GM23338 (cell line): ENCODE measurements around the gene HMGN3. TPM values are rescaled to one million over a fixed set of nuclear protein-coding genes. Genes with fewer than 3 reads are reported as not detected.

Experiments
- ATAC-seq: fragments of 200-7000 bp; cut with Tn5 transposase; 3 replicates; pipeline ENCODE4 v1.9.1; 2020
- DNase-seq: peaks from one replicate; pipeline ENCODE4 v3.0.0-alpha.2; 2015; ENCODE audit warnings: low spot score
- H2AFZ ChIP-seq: fragments of 200-600 bp; sonication (generic); 2 replicates; pipeline ENCODE4 v1.8.0; 2016; ENCODE audit warnings: antibody characterized with exemption, mild to moderate bottlenecking, moderate library complexity
- H3F3A ChIP-seq: fragments of 200-600 bp; sonication (generic); replicated peaks from 2 replicates; pipeline ENCODE4 v1.8.0; 2017; ENCODE audit warnings: antibody characterized with exemption, mixed run types, low read depth
- H3K27ac ChIP-seq: fragments of 200-600 bp; sonication (generic); 2 replicates; pipeline ENCODE4 v1.6.1; 2016; ENCODE audit warnings: low read depth
- H3K27me3 ChIP-seq: fragments of 200-600 bp; sonication (generic); 2 replicates; pipeline ENCODE4 v1.8.0; 2016; ENCODE audit warnings: mild to moderate bottlenecking, mixed run types, moderate library complexity; ENCODE audit not compliant: insufficient read depth
- H3K36me3 ChIP-seq: fragments of 200-600 bp; sonication (generic); 2 replicates; pipeline ENCODE4 v1.8.0; 2016; ENCODE audit warnings: mild to moderate bottlenecking; ENCODE audit not compliant: insufficient read depth
- H3K4me1 ChIP-seq: fragments of 200-600 bp; sonication (generic); 2 replicates; pipeline ENCODE4 v1.8.0; 2016; ENCODE audit warnings: mild to moderate bottlenecking, moderate library complexity; ENCODE audit not compliant: insufficient read depth
- H3K4me2 ChIP-seq: fragments of 200-600 bp; sonication (generic); 2 replicates; pipeline ENCODE4 v1.7.1; 2017; ENCODE audit warnings: mixed run types
- H3K4me3 ChIP-seq: fragments of 200-600 bp; sonication (generic); 2 replicates; pipeline ENCODE4 v1.6.1; 2016; ENCODE audit warnings: mixed run types
- H3K79me2 ChIP-seq: fragments of 200-600 bp; sonication (generic); replicated peaks from 2 replicates; pipeline ENCODE4 v1.8.0; 2017; ENCODE audit warnings: mild to moderate bottlenecking; ENCODE audit not compliant: insufficient read depth
- H3K9me2 ChIP-seq: fragments of 200-600 bp; sonication (generic); 2 replicates; pipeline ENCODE4 v1.8.0; 2017; ENCODE audit not compliant: insufficient read depth
- H4K20me1 ChIP-seq: fragments of 200-600 bp; sonication (generic); replicated peaks from 2 replicates; pipeline ENCODE4 v1.8.0; 2017; ENCODE audit warnings: mild to moderate bottlenecking; ENCODE audit not compliant: insufficient read depth
- H3K27ac Mint-ChIP-seq: 2 replicates; pipeline ENCODE4 v1.8.0; 2020; ENCODE audit warnings: inconsistent platforms, mild to moderate bottlenecking, moderate library complexity, mixed read lengths
- H3K27me3 Mint-ChIP-seq: 3 replicates; pipeline ENCODE4 v1.8.0; 2022; ENCODE audit warnings: low read depth, mild to moderate bottlenecking, moderate library complexity, mixed read lengths, inconsistent platforms; ENCODE audit not compliant: insufficient read depth, poor library complexity
- H3K36me3 Mint-ChIP-seq: 3 replicates; pipeline ENCODE4 v1.8.0; 2021; ENCODE audit warnings: low read depth, mild to moderate bottlenecking, inconsistent platforms, moderate library complexity, mixed read lengths
- H3K4me1 Mint-ChIP-seq: 3 replicates; pipeline ENCODE4 v1.8.0; 2020; ENCODE audit warnings: mild to moderate bottlenecking, inconsistent platforms, mixed read lengths
- H3K4me3 Mint-ChIP-seq: 3 replicates; pipeline ENCODE4 v1.8.0; 2021; ENCODE audit warnings: moderate library complexity, mild to moderate bottlenecking, inconsistent platforms, mixed read lengths
- H3K9me3 Mint-ChIP-seq: 3 replicates; pipeline ENCODE4 v1.8.0; 2020; ENCODE audit warnings: moderate library complexity, mild to moderate bottlenecking, inconsistent platforms, mixed read lengths
- EZH2 ChIP-seq: fragments of 200-600 bp; sonication (generic); IDR thresholded peaks from one replicate; pipeline ENCODE4 v1.8.0; 2017; ENCODE audit warnings: antibody characterized with exemption, mild to moderate bottlenecking, low read depth; ENCODE audit not compliant: unreplicated experiment
- EZH2phosphoT487 ChIP-seq: fragments of 200-600 bp; sonication (generic); IDR thresholded peaks from one replicate; pipeline ENCODE4 v1.8.1; 2018; ENCODE audit warnings: antibody characterized with exemption; ENCODE audit not compliant: unreplicated experiment
- JUNB ChIP-seq: IDR thresholded peaks from one replicate; pipeline ENCODE4 v1.6.1; 2016; ENCODE audit warnings: antibody characterized with exemption; ENCODE audit not compliant: unreplicated experiment
- POLR2AphosphoS5 ChIP-seq: IDR thresholded peaks from 2 replicates; pipeline ENCODE4 v1.6.1; 2016; ENCODE audit warnings: antibody characterized with exemption, low read depth
- ZNF114 ChIP-seq: fragments of 250-450 bp; sonication (Bioruptor Pico); IDR thresholded peaks from 2 replicates; pipeline ENCODE4 v1.5.0; 2020; ENCODE audit warnings: mild to moderate bottlenecking, moderate library complexity
- ZNF331 ChIP-seq: fragments of 250-450 bp; sonication (Bioruptor Pico); IDR thresholded peaks from 2 replicates; pipeline ENCODE4 v1.5.0; 2020; ENCODE audit warnings: low read depth, mild to moderate bottlenecking, moderate library complexity
- polyA plus RNA-seq: library from polyadenylated mRNA; unstranded; fragments of >200 nt; fragmentation: Nextera tagmentation; extraction: Ambion mirVana; gene quantifications from 2 replicates; pipeline ENCODE4 v1.2.1, GENCODE V29; 2016
- total RNA-seq: library from RNA; depleted of rRNA; stranded (reverse); fragments of >200 nt; shearing (Covaris generic); gene quantifications from 2 replicates; pipeline ENCODE4 v1.2.3, GENCODE V29; 2014
- TF ChIP-seq, protein P1 (sequence below): fragments of 250-450 bp; sonication (Bioruptor Pico); IDR thresholded peaks from 2 replicates; pipeline ENCODE4 v1.5.0; 2020; ENCODE audit warnings: mild to moderate bottlenecking, moderate library complexity
- TF ChIP-seq, protein P2 (sequence below), 2 experiments: fragments of 200-600 bp in 1 of 2; sonication (generic) in 1 of 2; conservative IDR thresholded peaks; 2 replicates each; pipeline versions ENCODE4 v1.5.1 to v1.6.1; 2016 to 2017; ENCODE audit warnings: antibody characterized with exemption in 2 of 2, low read depth in 2 of 2, mild to moderate bottlenecking in 2 of 2, moderate library complexity in 1 of 2

The HMGN3 gene
- total and polyA plus RNA-seq, 2 experiments from 2014 or later = 166 to 956 TPM

- TF ChIP-seq, protein P1, sequence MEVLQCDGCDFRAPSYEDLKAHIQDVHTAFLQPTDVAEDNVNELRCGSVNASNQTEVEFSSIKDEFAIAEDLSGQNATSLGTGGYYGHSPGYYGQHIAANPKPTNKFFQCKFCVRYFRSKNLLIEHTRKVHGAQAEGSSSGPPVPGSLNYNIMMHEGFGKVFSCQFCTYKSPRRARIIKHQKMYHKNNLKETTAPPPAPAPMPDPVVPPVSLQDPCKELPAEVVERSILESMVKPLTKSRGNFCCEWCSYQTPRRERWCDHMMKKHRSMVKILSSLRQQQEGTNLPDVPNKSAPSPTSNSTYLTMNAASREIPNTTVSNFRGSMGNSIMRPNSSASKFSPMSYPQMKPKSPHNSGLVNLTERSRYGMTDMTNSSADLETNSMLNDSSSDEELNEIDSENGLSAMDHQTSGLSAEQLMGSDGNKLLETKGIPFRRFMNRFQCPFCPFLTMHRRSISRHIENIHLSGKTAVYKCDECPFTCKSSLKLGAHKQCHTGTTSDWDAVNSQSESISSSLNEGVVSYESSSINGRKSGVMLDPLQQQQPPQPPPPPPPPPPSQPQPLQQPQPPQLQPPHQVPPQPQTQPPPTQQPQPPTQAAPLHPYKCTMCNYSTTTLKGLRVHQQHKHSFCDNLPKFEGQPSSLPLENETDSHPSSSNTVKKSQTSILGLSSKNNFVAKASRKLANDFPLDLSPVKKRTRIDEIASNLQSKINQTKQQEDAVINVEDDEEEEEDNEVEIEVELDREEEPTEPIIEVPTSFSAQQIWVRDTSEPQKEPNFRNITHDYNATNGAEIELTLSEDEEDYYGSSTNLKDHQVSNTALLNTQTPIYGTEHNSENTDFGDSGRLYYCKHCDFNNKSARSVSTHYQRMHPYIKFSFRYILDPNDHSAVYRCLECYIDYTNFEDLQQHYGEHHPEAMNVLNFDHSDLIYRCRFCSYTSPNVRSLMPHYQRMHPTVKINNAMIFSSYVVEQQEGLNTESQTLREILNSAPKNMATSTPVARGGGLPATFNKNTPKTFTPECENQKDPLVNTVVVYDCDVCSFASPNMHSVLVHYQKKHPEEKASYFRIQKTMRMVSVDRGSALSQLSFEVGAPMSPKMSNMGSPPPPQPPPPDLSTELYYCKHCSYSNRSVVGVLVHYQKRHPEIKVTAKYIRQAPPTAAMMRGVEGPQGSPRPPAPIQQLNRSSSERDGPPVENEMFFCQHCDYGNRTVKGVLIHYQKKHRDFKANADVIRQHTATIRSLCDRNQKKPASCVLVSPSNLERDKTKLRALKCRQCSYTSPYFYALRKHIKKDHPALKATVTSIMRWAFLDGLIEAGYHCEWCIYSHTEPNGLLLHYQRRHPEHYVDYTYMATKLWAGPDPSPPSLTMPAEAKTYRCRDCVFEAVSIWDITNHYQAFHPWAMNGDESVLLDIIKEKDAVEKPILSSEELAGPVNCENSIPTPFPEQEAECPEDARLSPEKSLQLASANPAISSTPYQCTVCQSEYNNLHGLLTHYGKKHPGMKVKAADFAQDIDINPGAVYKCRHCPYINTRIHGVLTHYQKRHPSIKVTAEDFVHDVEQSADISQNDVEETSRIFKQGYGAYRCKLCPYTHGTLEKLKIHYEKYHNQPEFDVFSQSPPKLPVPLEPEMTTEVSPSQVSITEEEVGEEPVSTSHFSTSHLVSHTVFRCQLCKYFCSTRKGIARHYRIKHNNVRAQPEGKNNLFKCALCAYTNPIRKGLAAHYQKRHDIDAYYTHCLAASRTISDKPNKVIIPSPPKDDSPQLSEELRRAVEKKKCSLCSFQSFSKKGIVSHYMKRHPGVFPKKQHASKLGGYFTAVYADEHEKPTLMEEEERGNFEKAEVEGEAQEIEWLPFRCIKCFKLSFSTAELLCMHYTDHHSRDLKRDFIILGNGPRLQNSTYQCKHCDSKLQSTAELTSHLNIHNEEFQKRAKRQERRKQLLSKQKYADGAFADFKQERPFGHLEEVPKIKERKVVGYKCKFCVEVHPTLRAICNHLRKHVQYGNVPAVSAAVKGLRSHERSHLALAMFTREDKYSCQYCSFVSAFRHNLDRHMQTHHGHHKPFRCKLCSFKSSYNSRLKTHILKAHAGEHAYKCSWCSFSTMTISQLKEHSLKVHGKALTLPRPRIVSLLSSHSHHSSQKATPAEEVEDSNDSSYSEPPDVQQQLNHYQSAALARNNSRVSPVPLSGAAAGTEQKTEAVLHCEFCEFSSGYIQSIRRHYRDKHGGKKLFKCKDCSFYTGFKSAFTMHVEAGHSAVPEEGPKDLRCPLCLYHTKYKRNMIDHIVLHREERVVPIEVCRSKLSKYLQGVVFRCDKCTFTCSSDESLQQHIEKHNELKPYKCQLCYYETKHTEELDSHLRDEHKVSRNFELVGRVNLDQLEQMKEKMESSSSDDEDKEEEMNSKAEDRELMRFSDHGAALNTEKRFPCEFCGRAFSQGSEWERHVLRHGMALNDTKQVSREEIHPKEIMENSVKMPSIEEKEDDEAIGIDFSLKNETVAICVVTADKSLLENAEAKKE (CRISPR knock-in tag) = no peak
Measured at GRCh38 chr6:79261666-79262065, 27.2 kb upstream of the HMGN3 start (continued).

GRCh38 chr6:79260772-79261171 lies 26.3 kb upstream of the HMGN3 start:
- no peak for ATAC-seq
- H2AFZ ChIP-seq = no peak overlapping the region
- no peaks in the 10 kb centered on the region for H3K79me2 ChIP-seq
- peaks cover 22% of the 10 kb centered on the region; the same call in 1 of the 3 replicates for H3K36me3 Mint-ChIP-seq
- DNase-seq = no peak
- no peaks in the 10 kb centered on the region for H4K20me1 ChIP-seq
- H3K27ac Mint-ChIP-seq = no peak overlapping the region
- H3K4me3 Mint-ChIP-seq = no peak overlapping the region
- no peak for TF ChIP-seq ZNF331
- no peak for TF ChIP-seq EZH2
- no peak for TF ChIP-seq JUNB
- TF ChIP-seq, protein P2, sequence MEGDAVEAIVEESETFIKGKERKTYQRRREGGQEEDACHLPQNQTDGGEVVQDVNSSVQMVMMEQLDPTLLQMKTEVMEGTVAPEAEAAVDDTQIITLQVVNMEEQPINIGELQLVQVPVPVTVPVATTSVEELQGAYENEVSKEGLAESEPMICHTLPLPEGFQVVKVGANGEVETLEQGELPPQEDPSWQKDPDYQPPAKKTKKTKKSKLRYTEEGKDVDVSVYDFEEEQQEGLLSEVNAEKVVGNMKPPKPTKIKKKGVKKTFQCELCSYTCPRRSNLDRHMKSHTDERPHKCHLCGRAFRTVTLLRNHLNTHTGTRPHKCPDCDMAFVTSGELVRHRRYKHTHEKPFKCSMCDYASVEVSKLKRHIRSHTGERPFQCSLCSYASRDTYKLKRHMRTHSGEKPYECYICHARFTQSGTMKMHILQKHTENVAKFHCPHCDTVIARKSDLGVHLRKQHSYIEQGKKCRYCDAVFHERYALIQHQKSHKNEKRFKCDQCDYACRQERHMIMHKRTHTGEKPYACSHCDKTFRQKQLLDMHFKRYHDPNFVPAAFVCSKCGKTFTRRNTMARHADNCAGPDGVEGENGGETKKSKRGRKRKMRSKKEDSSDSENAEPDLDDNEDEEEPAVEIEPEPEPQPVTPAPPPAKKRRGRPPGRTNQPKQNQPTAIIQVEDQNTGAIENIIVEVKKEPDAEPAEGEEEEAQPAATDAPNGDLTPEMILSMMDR (conservative IDR thresholded peaks at IDR 0.05; ENCODE audit: low read depth in 2 of 2) = no peak
- no peak for TF ChIP-seq POLR2AphosphoS5
- TF ChIP-seq ZNF114 (CRISPR knock-in tag) = no peak
- TF ChIP-seq EZH2phosphoT487 = no peak
- TF ChIP-seq, protein P1 (CRISPR knock-in tag) = no peak
- no peak overlapping the region for H3K4me2 ChIP-seq
- H3K4me3 ChIP-seq = no peak overlapping the region
- no peaks in the 10 kb centered on the region for H3K36me3 ChIP-seq
- H3K4me1 ChIP-seq = no peaks in the 10 kb centered on the region
- peaks cover 20% of the 10 kb centered on the region for H3K9me2 ChIP-seq
- no peaks in the 10 kb centered on the region for H3K27me3 ChIP-seq
- peaks cover 3% of the 10 kb centered on the region for H3K27me3 Mint-ChIP-seq
- H3K4me1 Mint-ChIP-seq = no peaks in the 10 kb centered on the region; the same call in 2 of the 3 replicates
- H3F3A ChIP-seq = no peaks in the 10 kb centered on the region
- no peak overlapping the region for H3K27ac ChIP-seq
- peaks cover 30% of the 10 kb centered on the region for H3K9me3 Mint-ChIP-seq
